DMS 273 (cell line): Measurements from ENCODE around the gene MRPS27.

ENCODE experiments used
- DNase-seq: peaks from one replicate; lab custom pipeline; 2025; ENCODE audit not compliant: unreplicated experiment; lab: John Stamatoyannopoulos, UW

The MRPS27 gene

GRCh38 chr5:72206160-72206559 is 113.9 kb downstream of the MRPS27 start:
- DNase-seq, result no peak

GRCh38 chr5:72205431-72206009 is 114.5 kb downstream of the MRPS27 start:
- no peak for DNase-seq

GRCh38 chr5:72204946-72205345 is 115.1 kb downstream of the MRPS27 start:
- DNase-seq, result no peak

GRCh38 chr5:72203251-72203845 is 116.7 kb downstream of the MRPS27 start:
- no peak for DNase-seq

- no peak for DNase-seq
These were observed 117.7 kb downstream of the MRPS27 start for GRCh38 chr5:72202331-72202825.

GRCh38 chr5:72199681-72200080 is 120.4 kb downstream of the MRPS27 start:
- no peak for DNase-seq

- no peak for DNase-seq
These were observed 122.6 kb downstream of the MRPS27 start for GRCh38 chr5:72197393-72197792.

- DNase-seq, result no peak
These were observed 124.5 kb downstream of the MRPS27 start for GRCh38 chr5:72195581-72195980.

GRCh38 chr5:72194846-72195245 is 125.2 kb downstream of the MRPS27 start:
- DNase-seq, result no peak

- no peak for DNase-seq
These were observed 128.6 kb downstream of the MRPS27 start for GRCh38 chr5:72191404-72191803.

- DNase-seq, result no peak
These were observed 130.9 kb downstream of the MRPS27 start for GRCh38 chr5:72189146-72189545.

- no peak for DNase-seq
These were observed 131.9 kb downstream of the MRPS27 start for GRCh38 chr5:72188166-72188565.

- no peak for DNase-seq
These were observed 132.5 kb downstream of the MRPS27 start for GRCh38 chr5:72187388-72188075.

GRCh38 chr5:72185496-72186329 is 134.3 kb downstream of the MRPS27 start:
- DNase-seq, result no peak

- DNase-seq, result no peak
These were observed 135.6 kb downstream of the MRPS27 start for GRCh38 chr5:72184408-72184807.

- DNase-seq, result no peak
These were observed 136.9 kb downstream of the MRPS27 start for GRCh38 chr5:72183101-72183520.

- DNase-seq, result no peak
These were observed 137.4 kb downstream of the MRPS27 start for GRCh38 chr5:72182686-72183085.

- no peak for DNase-seq
These were observed 139.1 kb downstream of the MRPS27 start for GRCh38 chr5:72180925-72181324.

GRCh38 chr5:72179816-72180440 is 140.1 kb downstream of the MRPS27 start:
- DNase-seq, result no peak

- DNase-seq, result peak; percentile 27
These were observed 140.8 kb downstream of the MRPS27 start for GRCh38 chr5:72179028-72179815.
